Tibial nerve (tissue), 4 donors: ENCODE results near the gene JUNB.

Experiments used
- EP300 ChIP-seq, 2 donors: sonication (generic); formaldehyde crosslinking; IDR thresholded peaks; one replicate each; pipeline ENCODE4 v1.6.1; 2017; ENCODE audit warnings: antibody characterized with exemption in 2 of 2, mild to moderate bottlenecking in 1 of 2
- TF ChIP-seq, protein P1 (sequence below), 5 experiments: fragments of 200-600 bp in 3 of 5; fragments of 450-650 bp in 2 of 5; sonication (generic) in 3 of 5; IDR thresholded peaks; one replicate each; pipeline ENCODE4 v1.5.1; 2016 to 2019; ENCODE audit warnings: antibody characterized with exemption in 5 of 5, mild to moderate bottlenecking in 3 of 5, moderate library complexity in 2 of 5

DNA sequence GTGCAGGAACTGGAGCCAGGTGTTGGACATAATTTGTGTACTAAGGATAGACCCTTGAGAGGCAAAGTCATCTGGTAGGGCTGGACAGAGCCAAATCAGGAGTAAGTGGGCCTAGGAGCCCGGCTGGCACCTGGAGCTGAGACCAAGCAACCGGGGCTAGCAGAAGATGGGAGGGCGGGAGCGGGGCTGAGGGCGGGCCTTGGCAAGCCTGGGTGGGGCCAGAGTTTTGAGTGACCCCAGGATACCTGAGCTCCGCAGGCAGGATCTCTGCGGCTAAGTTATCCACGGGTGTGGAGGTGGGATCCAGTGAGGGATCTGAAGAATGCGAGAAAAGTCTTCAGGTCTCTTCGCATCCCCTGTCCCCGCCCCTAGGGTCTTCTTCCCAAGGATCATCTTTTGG, 24.1 kb upstream of the JUNB start:
- no peak for TF ChIP-seq EP300 (IDR thresholded peaks at IDR 0.05)
- TF ChIP-seq, protein P1, sequence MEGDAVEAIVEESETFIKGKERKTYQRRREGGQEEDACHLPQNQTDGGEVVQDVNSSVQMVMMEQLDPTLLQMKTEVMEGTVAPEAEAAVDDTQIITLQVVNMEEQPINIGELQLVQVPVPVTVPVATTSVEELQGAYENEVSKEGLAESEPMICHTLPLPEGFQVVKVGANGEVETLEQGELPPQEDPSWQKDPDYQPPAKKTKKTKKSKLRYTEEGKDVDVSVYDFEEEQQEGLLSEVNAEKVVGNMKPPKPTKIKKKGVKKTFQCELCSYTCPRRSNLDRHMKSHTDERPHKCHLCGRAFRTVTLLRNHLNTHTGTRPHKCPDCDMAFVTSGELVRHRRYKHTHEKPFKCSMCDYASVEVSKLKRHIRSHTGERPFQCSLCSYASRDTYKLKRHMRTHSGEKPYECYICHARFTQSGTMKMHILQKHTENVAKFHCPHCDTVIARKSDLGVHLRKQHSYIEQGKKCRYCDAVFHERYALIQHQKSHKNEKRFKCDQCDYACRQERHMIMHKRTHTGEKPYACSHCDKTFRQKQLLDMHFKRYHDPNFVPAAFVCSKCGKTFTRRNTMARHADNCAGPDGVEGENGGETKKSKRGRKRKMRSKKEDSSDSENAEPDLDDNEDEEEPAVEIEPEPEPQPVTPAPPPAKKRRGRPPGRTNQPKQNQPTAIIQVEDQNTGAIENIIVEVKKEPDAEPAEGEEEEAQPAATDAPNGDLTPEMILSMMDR (IDR thresholded peaks at IDR 0.05) = no peak
